Measurements from ENCODE around the gene ZCCHC3.
A peak's percentile ranks its signal among the peaks of the same experiment; 100 is the strongest.

Gene ZCCHC3

DNA sequence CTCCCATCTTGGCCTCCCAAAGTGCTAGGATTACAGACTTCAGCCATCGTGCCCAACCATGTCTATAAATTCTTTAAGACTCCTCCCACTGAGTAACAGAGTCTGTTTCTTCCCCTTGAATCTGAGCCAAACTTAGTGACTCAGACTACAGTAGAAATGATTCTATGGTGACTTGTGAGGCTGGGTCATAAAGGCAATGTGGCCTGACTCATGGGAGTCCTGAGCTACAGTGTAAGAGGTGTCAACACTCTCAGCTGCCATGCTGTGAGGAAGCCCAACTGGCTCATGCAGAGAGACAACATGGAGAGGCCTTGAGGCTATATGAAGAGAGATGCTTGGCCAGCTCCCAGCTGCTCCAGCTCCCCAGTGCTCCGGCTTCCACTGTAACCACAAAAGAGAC is 44.3 kb downstream of the ZCCHC3 start:
- H3K9me3 ChIP-seq (ENCODE audit: severe bottlenecking), result peaks cover 9% of the 10 kb centered on the region
- H3K36me3 ChIP-seq (ENCODE audit: low read depth), result no peaks in the 10 kb centered on the region
- DNase-seq (ENCODE audit: low spot score), result peak; percentile 83
- no peaks in the 10 kb centered on the region for H3K4me1 ChIP-seq (ENCODE audit: insufficient read depth, poor library complexity, severe bottlenecking)
- no peak overlapping the region for H3K4me3 ChIP-seq (ENCODE audit: severe bottlenecking)
- no peak overlapping the region for H3K27ac ChIP-seq (ENCODE audit: poor library complexity, severe bottlenecking)
- H3K27me3 ChIP-seq (ENCODE audit: insufficient read depth, poor library complexity, severe bottlenecking), result no peaks in the 10 kb centered on the region
- peak; percentile 88 for ATAC-seq (ENCODE audit: low read depth)
- TF ChIP-seq, protein P1, sequence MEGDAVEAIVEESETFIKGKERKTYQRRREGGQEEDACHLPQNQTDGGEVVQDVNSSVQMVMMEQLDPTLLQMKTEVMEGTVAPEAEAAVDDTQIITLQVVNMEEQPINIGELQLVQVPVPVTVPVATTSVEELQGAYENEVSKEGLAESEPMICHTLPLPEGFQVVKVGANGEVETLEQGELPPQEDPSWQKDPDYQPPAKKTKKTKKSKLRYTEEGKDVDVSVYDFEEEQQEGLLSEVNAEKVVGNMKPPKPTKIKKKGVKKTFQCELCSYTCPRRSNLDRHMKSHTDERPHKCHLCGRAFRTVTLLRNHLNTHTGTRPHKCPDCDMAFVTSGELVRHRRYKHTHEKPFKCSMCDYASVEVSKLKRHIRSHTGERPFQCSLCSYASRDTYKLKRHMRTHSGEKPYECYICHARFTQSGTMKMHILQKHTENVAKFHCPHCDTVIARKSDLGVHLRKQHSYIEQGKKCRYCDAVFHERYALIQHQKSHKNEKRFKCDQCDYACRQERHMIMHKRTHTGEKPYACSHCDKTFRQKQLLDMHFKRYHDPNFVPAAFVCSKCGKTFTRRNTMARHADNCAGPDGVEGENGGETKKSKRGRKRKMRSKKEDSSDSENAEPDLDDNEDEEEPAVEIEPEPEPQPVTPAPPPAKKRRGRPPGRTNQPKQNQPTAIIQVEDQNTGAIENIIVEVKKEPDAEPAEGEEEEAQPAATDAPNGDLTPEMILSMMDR (IDR thresholded peaks at IDR 0.05; ENCODE audit: poor library complexity, severe bottlenecking), result no peak

DNA sequence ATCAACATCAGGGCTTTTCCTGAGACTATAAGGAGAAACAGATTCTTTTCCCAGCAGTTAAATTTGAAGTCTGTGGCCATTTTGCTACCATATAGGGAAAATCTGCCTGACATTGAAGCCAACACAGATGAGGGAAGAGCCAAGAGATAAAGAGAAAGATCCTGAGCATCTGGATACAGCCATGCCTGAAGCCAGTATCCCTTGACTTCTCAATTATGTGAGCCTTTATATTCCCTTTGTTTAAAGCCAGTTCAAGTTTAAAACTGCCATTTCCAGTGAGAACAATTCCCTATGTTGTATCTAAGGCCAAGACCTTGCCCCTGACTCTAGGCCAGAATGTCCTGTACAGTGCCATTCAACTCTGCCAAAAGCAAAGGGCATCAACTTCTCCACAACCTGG is 45.7 kb downstream of the ZCCHC3 start:
- Histone ChIP-seq H3K4me1 (ENCODE audit: insufficient read depth, poor library complexity, severe bottlenecking) (no peaks in the 10 kb centered on the region), H3K4me3 (ENCODE audit: severe bottlenecking) (no peak overlapping the region), H3K9me3 (ENCODE audit: severe bottlenecking) (peaks cover 9% of the 10 kb centered on the region), H3K27ac (ENCODE audit: poor library complexity, severe bottlenecking) (no peak overlapping the region), H3K27me3 (ENCODE audit: insufficient read depth, poor library complexity, severe bottlenecking) (no peaks in the 10 kb centered on the region), H3K36me3 (ENCODE audit: low read depth) (no peaks in the 10 kb centered on the region)
- ATAC-seq (ENCODE audit: low read depth), result no peak
- no peak for DNase-seq (ENCODE audit: low spot score)
- TF ChIP-seq, protein P1 (IDR thresholded peaks at IDR 0.05; ENCODE audit: poor library complexity, severe bottlenecking), result no peak

DNA sequence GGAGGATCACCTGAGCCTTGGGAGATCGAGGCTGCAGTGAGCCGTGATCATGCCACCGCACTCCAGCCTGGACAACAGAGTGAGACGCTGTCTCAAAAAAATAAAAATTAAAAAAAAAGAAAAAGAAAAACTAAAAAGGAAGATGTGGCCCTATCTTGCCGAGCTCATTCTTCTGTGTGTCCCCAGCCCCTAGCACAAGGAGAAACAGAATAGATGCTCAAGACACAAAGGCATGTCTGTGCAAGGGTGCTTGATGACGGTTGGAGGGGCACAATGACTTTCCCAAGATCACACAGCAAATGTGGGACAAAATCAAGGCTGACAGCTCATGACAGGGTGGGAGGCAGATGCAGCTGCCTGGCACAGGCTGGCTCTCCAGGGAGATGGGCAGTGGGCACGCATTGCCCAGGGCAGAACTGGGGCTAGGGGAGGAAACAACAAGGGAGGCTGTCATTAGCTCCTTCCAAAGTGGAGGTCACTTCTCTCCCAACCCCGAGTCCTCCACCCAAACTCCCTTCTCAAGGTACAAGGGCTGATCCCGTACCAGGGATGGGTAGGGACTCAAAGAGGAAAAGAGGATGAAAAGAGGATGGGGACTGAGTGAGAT is 48.8 kb downstream of the ZCCHC3 start:
- Histone ChIP-seq H3K27me3 (ENCODE audit: insufficient read depth, poor library complexity, severe bottlenecking) (no peaks in the 10 kb centered on the region), H3K4me1 (ENCODE audit: insufficient read depth, poor library complexity, severe bottlenecking) (no peaks in the 10 kb centered on the region), H3K36me3 (ENCODE audit: low read depth) (peaks cover 8% of the 10 kb centered on the region; the same call in 1 of the 2 replicates), H3K27ac (ENCODE audit: poor library complexity, severe bottlenecking) (peak overlapping the region; percentile 76), H3K9me3 (ENCODE audit: severe bottlenecking) (peaks cover 9% of the 10 kb centered on the region), H3K4me3 (ENCODE audit: severe bottlenecking) (peak overlapping the region; percentile 46)
- TF ChIP-seq, protein P1 (IDR thresholded peaks at IDR 0.05; ENCODE audit: poor library complexity, severe bottlenecking), result no peak
- no peak for DNase-seq (ENCODE audit: low spot score)
- ATAC-seq (ENCODE audit: low read depth), result no peak

DNA sequence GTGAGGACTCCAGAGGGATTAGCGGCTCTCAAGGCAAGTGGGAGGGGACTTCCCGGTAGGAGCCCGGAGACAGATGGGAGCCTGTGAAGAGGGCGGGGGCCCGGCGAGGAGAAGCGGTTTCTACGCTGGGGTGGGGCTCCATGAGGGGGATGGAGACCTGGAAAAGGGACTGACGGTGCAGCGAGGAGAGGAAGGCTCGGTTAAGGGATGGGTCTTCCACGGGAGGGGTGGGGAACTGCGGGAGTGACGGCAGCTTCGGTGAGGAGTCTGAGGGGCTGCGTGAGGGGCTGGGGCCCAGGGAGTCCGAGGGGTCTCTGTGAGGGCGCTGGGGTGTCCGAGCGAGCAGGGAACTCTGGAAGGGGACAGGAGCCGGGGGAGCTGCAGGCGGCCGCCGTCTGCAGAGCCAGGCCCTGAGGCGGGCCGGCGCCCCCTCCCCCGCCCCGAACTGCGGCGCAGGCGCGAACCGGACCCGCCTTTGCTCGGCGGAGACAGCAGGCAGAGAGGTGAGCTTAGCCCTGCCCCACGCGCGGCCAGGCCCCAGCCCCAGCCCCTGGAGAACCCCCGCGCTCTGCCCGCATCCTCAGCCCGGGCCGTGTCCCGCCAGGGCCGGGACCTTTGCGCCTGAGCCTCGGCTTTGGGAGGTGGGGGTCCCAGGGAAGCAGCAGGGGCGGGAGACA is 49.4 kb downstream of the ZCCHC3 start, which contains the start of gene NRSN2:
NRSN2 (plus strand) TSS at position 472 of the 677 bp plus-strand sequence. CDS start 2,533 bp downstream, outside the sequence.
- Histone ChIP-seq H3K4me3 (ENCODE audit: severe bottlenecking) (peak within 1 kb of the TSS; percentile 46), H3K27me3 (ENCODE audit: insufficient read depth, poor library complexity, severe bottlenecking) (no peaks in the 10 kb centered on the region), H3K9me3 (ENCODE audit: severe bottlenecking) (peaks cover 8% of the 10 kb centered on the region), H3K27ac (ENCODE audit: poor library complexity, severe bottlenecking) (peak within 1 kb of the TSS; percentile 76), H3K4me1 (ENCODE audit: insufficient read depth, poor library complexity, severe bottlenecking) (no peaks in the 10 kb centered on the region), H3K36me3 (ENCODE audit: low read depth) (peaks cover 8% of the 10 kb centered on the region; the same call in 1 of the 2 replicates)
- TF ChIP-seq, protein P1 (IDR thresholded peaks at IDR 0.05; ENCODE audit: poor library complexity, severe bottlenecking), result no peak
- ATAC-seq (ENCODE audit: low read depth) (peak; percentile 63), DNase-seq (ENCODE audit: low spot score) (no peak)

DNA sequence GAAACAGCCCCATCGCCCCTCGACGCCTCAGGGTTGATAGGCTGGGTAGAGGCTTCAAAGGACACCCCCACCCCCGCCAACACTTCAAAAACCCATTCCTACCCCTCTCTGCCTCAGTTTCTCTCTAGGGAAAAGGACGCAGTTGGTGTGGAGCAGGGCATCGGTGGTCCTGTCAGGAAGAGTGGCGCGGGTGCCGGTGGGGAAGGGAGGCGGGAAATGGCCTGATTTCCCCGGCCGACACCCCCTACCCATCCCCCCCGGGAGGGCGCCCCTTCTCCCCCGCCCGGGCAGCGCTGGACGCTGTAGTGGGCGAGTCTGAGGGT is 49.9 kb downstream of the ZCCHC3 start:
- TF ChIP-seq, protein P1 (IDR thresholded peaks at IDR 0.05; ENCODE audit: poor library complexity, severe bottlenecking), result no peak
- Histone ChIP-seq H3K27me3 (ENCODE audit: insufficient read depth, poor library complexity, severe bottlenecking) (no peaks in the 10 kb centered on the region), H3K36me3 (ENCODE audit: low read depth) (peaks cover 8% of the 10 kb centered on the region; the same call in 1 of the 2 replicates), H3K9me3 (ENCODE audit: severe bottlenecking) (peaks cover 3% of the 10 kb centered on the region), H3K4me3 (ENCODE audit: severe bottlenecking) (peak overlapping the region; percentile 46), H3K27ac (ENCODE audit: poor library complexity, severe bottlenecking) (peak overlapping the region; percentile 76), H3K4me1 (ENCODE audit: insufficient read depth, poor library complexity, severe bottlenecking) (no peaks in the 10 kb centered on the region)
- no peak for ATAC-seq (ENCODE audit: low read depth)
- no peak for DNase-seq (ENCODE audit: low spot score)

Data from RWPE2 (cell line).